ENCODE results near the gene NEURL3. TPM values are rescaled to one million over a fixed set of nuclear protein-coding genes. Genes with fewer than 3 reads are reported as not detected.

NEURL3 gene
- total and polyA plus RNA-seq, 2 experiments from 2014 or later: not detected

GRCh38 chr2:96550787-96551604, 45.8 kb upstream of the NEURL3 start:
- H3K4me3 ChIP-seq: no peak overlapping the region
- H3K36me3 ChIP-seq (ENCODE audit: low read depth): peaks cover 3% of the 10 kb centered on the region; the same call in 1 of the 2 replicates
- peaks cover 3% of the 10 kb centered on the region for H3K4me1 ChIP-seq (ENCODE audit: insufficient read depth)
- H2AFZ ChIP-seq: no peak overlapping the region
- no peak for DNase-seq
- H3K79me2 ChIP-seq (ENCODE audit: insufficient read depth): 0 out of 2 replicates have a peak, but pooled peaks cover 10% of the 10 kb centered on the region
- no peaks in the 10 kb centered on the region for H3K9me2 ChIP-seq (ENCODE audit: insufficient read depth)
- no peaks in the 10 kb centered on the region for H4K20me1 ChIP-seq (ENCODE audit: insufficient read depth)
- no peak overlapping the region for H3K4me2 ChIP-seq (ENCODE audit: unreplicated experiment)
- no peaks in the 10 kb centered on the region for H3K27me3 ChIP-seq (replicated peaks; ENCODE audit: insufficient read depth)
- 87 to 88% methylated on average over 11 to 13 of the region's 14 CpGs for WGBS, 2 experiments (ENCODE audit: low coverage in 1 of 2, low lambda C conversion rate in 2 of 2, missing lambda C conversion rate in 2 of 2)
- in situ Hi-C loops (cut with MboI): no loop called here
- no peaks in the 10 kb centered on the region for H3K9me3 ChIP-seq (ENCODE audit: low read depth)
- no peaks in the 10 kb centered on the region for H3F3A ChIP-seq (ENCODE audit: insufficient read depth)
- TF ChIP-seq EZH2phosphoT487 (IDR thresholded peaks at IDR 0.05; ENCODE audit: insufficient read depth, low read depth) (no peak), EZH2 (IDR thresholded peaks at IDR 0.05; ENCODE audit: insufficient read depth, poor library complexity, severe bottlenecking) (no peak)
- H3K9ac ChIP-seq: no peak overlapping the region
- no peak overlapping the region for H3K27ac ChIP-seq

DNA sequence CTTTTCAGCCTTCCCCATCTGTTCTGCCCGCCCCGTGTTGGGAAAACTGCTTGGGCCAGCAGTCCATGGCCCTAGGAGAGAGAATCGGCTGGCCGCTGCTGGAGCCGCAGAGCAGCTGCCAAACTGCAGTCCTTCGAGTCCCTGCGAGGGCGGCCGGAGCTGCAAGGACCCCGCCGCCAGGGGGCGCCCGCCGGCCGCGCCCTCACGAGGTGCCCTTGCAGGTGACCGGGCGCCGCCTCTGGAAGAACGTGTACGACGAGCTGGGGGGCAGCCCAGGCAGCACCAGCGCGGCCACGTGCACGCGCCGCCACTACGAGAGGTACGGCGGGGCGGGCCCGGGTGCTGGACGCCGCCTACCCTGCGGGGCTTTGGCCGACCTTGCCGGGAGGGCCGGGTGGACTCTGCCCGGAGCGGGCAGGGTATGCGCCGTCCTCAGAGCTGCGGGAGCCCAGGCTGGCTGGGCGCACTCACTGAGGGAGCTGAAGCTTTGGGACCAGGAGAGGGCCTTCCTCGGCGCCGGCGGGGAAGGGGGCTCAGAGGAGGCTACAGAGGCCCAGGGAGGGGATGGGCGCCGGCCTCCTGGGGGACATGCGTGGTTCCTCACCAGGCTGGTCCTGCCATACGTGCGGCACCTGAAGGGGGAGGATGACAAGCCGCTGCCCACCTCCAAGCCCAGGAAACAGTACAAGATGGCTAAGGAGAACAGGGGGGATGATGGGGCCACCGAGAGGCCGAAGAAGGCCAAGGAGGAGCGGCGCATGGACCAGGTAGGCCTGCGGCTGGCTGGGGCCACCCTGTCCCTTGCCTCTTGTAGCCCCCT, 45.0 kb upstream of the NEURL3 start:
- no peaks in the 10 kb centered on the region for H3F3A ChIP-seq (ENCODE audit: insufficient read depth)
- no peak overlapping the region for H3K4me3 ChIP-seq
- peaks cover 16% of the 10 kb centered on the region for H3K79me2 ChIP-seq (ENCODE audit: insufficient read depth)
- in situ Hi-C loops (cut with MboI): no loop called here
- no peak overlapping the region for H3K9ac ChIP-seq
- H2AFZ ChIP-seq: no peak overlapping the region
- peak; percentile 20 for DNase-seq
- no peaks in the 10 kb centered on the region for H3K9me2 ChIP-seq (ENCODE audit: insufficient read depth)
- no peaks in the 10 kb centered on the region for H3K9me3 ChIP-seq (ENCODE audit: low read depth)
- no peak for TF ChIP-seq EZH2phosphoT487 (IDR thresholded peaks at IDR 0.05; ENCODE audit: insufficient read depth, low read depth)
- no peak for TF ChIP-seq EZH2 (IDR thresholded peaks at IDR 0.05; ENCODE audit: insufficient read depth, poor library complexity, severe bottlenecking)
- H4K20me1 ChIP-seq (ENCODE audit: insufficient read depth): no peaks in the 10 kb centered on the region
- whole genome bisulfite sequencing, 2 experiments (ENCODE audit: low coverage in 1 of 2, low lambda C conversion rate in 2 of 2, missing lambda C conversion rate in 2 of 2): 88 to 90% methylated on average over 45 to 61 of the region's 61 CpGs
- H3K4me2 ChIP-seq (ENCODE audit: unreplicated experiment): no peak overlapping the region
- no peaks in the 10 kb centered on the region for H3K27me3 ChIP-seq (replicated peaks; ENCODE audit: insufficient read depth)
- H3K27ac ChIP-seq: no peak overlapping the region
- peaks cover 3% of the 10 kb centered on the region for H3K4me1 ChIP-seq (ENCODE audit: insufficient read depth)
- H3K36me3 ChIP-seq (ENCODE audit: low read depth): peaks cover 3% of the 10 kb centered on the region; the same call in 1 of the 2 replicates

DNA sequence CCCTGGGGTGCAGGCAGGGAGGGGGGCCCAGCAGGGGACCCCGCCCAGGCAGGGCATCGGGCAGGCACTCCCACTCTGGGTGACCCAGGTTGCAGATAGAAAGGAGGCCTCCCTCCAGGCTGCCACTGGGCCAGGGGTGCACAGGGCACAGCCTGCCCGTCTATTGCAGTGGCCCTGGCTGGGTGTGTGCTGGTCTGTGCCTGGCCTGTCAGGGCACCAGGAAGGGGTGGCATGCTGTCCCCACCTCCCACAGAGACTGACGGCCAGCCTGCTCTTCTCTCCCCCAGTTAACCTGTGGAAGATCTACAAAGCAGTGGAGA, 44.3 kb upstream of the NEURL3 start:
- H3K9me2 ChIP-seq (ENCODE audit: insufficient read depth): no peaks in the 10 kb centered on the region
- no peak for DNase-seq
- H3K36me3 ChIP-seq (ENCODE audit: low read depth): peaks cover 3% of the 10 kb centered on the region; the same call in 1 of the 2 replicates
- no peaks in the 10 kb centered on the region for H3K9me3 ChIP-seq (ENCODE audit: low read depth)
- H2AFZ ChIP-seq: no peak overlapping the region
- H4K20me1 ChIP-seq (ENCODE audit: insufficient read depth): no peaks in the 10 kb centered on the region
- H3K9ac ChIP-seq: no peak overlapping the region
- no peaks in the 10 kb centered on the region for H3F3A ChIP-seq (ENCODE audit: insufficient read depth)
- H3K27me3 ChIP-seq (replicated peaks; ENCODE audit: insufficient read depth): no peaks in the 10 kb centered on the region
- TF ChIP-seq EZH2 (IDR thresholded peaks at IDR 0.05; ENCODE audit: insufficient read depth, poor library complexity, severe bottlenecking) (no peak), EZH2phosphoT487 (IDR thresholded peaks at IDR 0.05; ENCODE audit: insufficient read depth, low read depth) (no peak)
- no peak overlapping the region for H3K4me2 ChIP-seq (ENCODE audit: unreplicated experiment)
- 78% methylated on average over 2 to 4 of the region's 4 CpGs for WGBS, 2 experiments (ENCODE audit: low coverage in 1 of 2, low lambda C conversion rate in 2 of 2, missing lambda C conversion rate in 2 of 2)
- peaks cover under 1% of the 10 kb centered on the region for H3K4me1 ChIP-seq (ENCODE audit: insufficient read depth)
- H3K27ac ChIP-seq: no peak overlapping the region
- no peak overlapping the region for H3K4me3 ChIP-seq
- H3K79me2 ChIP-seq (ENCODE audit: insufficient read depth): peaks cover 24% of the 10 kb centered on the region
- in situ Hi-C loops (cut with MboI): no loop called here

- no peaks in the 10 kb centered on the region for H3K4me1 ChIP-seq (ENCODE audit: insufficient read depth)
- H4K20me1 ChIP-seq (ENCODE audit: insufficient read depth): no peaks in the 10 kb centered on the region
- 91 to 92% methylated on average over 24 of the region's 24 CpGs for WGBS, 2 experiments (ENCODE audit: low coverage in 1 of 2, low lambda C conversion rate in 2 of 2, missing lambda C conversion rate in 2 of 2)
- H3F3A ChIP-seq (ENCODE audit: insufficient read depth): no peaks in the 10 kb centered on the region
- H3K27me3 ChIP-seq (replicated peaks; ENCODE audit: insufficient read depth): no peaks in the 10 kb centered on the region
- TF ChIP-seq EZH2phosphoT487 (IDR thresholded peaks at IDR 0.05; ENCODE audit: insufficient read depth, low read depth) (no peak), EZH2 (IDR thresholded peaks at IDR 0.05; ENCODE audit: insufficient read depth, poor library complexity, severe bottlenecking) (no peak)
- H3K27ac ChIP-seq: no peak overlapping the region
- H3K9me3 ChIP-seq (ENCODE audit: low read depth): no peaks in the 10 kb centered on the region
- H3K79me2 ChIP-seq (ENCODE audit: insufficient read depth): peaks cover 28% of the 10 kb centered on the region
- no peak overlapping the region for H2AFZ ChIP-seq
- H3K9ac ChIP-seq: no peak overlapping the region
- H3K36me3 ChIP-seq (ENCODE audit: low read depth): peaks cover 3% of the 10 kb centered on the region; the same call in 1 of the 2 replicates
- no peak overlapping the region for H3K4me3 ChIP-seq
- H3K9me2 ChIP-seq (ENCODE audit: insufficient read depth): no peaks in the 10 kb centered on the region
- H3K4me2 ChIP-seq (ENCODE audit: unreplicated experiment): no peak overlapping the region
- no peak for DNase-seq
- in situ Hi-C loops (cut with MboI): no loop called here
These were observed 43.7 kb upstream of the NEURL3 start for GRCh38 chr2:96548558-96549465.

Measured in GM23248 (cell line).